ENCODE measurements around the gene ZNF768. TPM values are rescaled to one million over a fixed set of nuclear protein-coding genes. Genes with fewer than 3 reads are reported as not detected.
"Not testable (repeated sequence)": the region's sequence is repeated elsewhere in the genome, so short reads cannot be mapped to it uniquely, and the experiment has no call there.

ZNF768 gene
- total RNA-seq, 1 donor from 2014 or later = 45.6 TPM

DNA sequence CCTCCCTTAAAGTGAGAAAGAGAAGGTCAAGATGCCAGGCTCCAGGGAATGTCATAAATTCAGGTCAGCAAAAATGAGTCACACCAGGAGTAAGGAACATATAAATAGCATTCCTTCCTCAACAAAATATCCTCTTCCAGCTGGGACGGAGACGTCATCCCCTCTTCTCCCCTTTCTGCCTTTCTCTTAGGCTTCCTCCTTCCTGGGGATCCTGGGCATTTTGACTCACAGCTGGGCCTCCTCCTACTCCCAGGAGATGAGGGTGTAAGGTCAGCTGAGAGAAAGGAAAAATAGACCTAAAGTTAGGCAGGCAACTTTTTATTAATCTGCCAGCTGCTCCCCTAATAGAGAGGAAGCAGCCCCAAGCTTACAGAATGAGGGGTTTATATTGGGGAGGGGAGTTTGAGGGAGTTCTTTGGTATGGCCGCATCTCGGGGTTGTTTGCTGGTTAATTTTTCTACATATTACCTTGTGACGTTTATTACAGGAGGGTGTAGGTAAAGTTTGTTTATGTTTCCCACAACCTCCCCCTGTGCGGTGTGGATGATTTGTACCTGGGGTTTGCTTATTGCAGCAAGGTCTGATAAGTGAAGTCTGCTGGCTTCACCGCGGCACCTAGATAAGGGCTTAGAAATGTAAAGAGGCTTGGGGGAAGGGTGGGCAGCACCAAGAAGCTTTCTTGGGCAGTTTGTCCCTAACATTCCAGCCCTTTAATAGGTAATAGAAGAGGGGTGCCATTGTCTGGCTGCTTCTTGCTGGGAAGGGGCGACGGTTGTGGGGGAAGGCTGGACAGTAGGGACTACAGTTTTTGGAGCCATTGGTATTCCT is 15.3 kb upstream of the ZNF768 start:
- Mint-ChIP-seq H3K4me1 (ENCODE audit: low read depth, unreplicated experiment) (no peaks in the 10 kb centered on the region), H3K27me3 (ENCODE audit: unreplicated experiment) (peaks cover 3% of the 10 kb centered on the region), H3K27ac (ENCODE audit: unreplicated experiment) (no peak overlapping the region), H3K36me3 (ENCODE audit: unreplicated experiment) (no peaks in the 10 kb centered on the region), H3K9me3 (ENCODE audit: unreplicated experiment) (no peaks in the 10 kb centered on the region), H3K4me3 (ENCODE audit: unreplicated experiment) (no peak overlapping the region)
- TF ChIP-seq, protein P1, sequence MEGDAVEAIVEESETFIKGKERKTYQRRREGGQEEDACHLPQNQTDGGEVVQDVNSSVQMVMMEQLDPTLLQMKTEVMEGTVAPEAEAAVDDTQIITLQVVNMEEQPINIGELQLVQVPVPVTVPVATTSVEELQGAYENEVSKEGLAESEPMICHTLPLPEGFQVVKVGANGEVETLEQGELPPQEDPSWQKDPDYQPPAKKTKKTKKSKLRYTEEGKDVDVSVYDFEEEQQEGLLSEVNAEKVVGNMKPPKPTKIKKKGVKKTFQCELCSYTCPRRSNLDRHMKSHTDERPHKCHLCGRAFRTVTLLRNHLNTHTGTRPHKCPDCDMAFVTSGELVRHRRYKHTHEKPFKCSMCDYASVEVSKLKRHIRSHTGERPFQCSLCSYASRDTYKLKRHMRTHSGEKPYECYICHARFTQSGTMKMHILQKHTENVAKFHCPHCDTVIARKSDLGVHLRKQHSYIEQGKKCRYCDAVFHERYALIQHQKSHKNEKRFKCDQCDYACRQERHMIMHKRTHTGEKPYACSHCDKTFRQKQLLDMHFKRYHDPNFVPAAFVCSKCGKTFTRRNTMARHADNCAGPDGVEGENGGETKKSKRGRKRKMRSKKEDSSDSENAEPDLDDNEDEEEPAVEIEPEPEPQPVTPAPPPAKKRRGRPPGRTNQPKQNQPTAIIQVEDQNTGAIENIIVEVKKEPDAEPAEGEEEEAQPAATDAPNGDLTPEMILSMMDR (IDR thresholded peaks at IDR 0.05; ENCODE audit: partially characterized antibody, unreplicated experiment) = no peak
- no peak for DNase-seq

DNA sequence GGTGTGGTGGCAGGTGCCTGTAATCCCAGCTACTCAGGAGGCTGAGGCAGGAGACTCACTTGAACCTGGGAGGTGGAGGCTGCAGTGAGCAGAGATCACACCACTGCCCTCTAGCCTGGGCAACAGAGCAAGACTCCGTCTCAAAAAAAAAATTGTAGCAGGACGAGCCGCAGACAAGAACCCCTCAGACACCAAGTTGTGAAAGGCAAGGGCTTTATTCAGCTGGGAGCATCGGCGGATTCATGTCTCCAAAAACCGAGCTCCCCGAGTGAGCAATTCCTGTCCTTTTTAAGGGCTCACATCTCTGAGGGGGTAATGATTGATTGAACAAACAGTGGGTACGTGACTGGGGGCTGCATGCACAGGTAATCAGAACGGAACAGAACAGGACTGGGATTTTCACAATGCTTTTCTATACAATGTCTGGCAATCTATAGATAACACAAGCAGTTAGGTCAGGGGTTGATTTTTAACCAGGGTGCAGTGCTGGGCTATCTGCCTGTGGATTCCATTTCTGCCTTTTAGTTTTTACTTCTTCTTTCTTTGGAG is 14.6 kb upstream of the ZNF768 start:
- not testable (repeated sequence) for DNase-seq; H3K4me3 Mint-ChIP-seq (ENCODE audit: unreplicated experiment); H3K9me3 Mint-ChIP-seq (ENCODE audit: unreplicated experiment); H3K36me3 Mint-ChIP-seq (ENCODE audit: unreplicated experiment); H3K4me1 Mint-ChIP-seq (ENCODE audit: low read depth, unreplicated experiment); H3K27ac Mint-ChIP-seq (ENCODE audit: unreplicated experiment); H3K27me3 Mint-ChIP-seq (ENCODE audit: unreplicated experiment)

DNA sequence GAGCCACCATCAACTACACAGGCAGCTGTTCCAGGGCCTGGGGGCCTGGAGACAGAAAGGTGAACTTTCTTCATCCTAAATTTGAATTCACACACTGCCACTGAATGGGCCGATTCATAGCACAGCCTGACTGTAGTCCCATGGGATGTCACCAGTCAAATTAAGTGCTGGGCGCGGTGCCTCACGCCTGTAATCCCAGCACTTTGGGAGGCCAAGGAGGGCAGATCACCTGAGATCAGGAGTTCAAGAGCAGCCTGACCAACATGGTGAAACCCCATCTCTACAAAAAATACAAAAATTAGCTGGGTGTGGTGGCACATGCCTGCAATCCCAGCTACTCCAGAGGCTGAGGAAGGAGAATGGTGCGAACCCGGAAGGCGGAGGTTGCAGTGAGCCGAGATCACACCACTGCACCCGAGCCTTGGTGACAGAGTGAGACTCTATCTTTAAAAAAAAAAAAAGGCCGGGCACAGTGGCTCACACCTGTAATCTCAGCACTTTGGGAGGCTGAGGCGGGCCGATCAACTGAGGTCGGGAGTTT is 13.7 kb upstream of the ZNF768 start:
- not testable (repeated sequence) for H3K36me3 Mint-ChIP-seq (ENCODE audit: unreplicated experiment); H3K27ac Mint-ChIP-seq (ENCODE audit: unreplicated experiment); H3K4me3 Mint-ChIP-seq (ENCODE audit: unreplicated experiment); H3K27me3 Mint-ChIP-seq (ENCODE audit: unreplicated experiment); DNase-seq; H3K9me3 Mint-ChIP-seq (ENCODE audit: unreplicated experiment); H3K4me1 Mint-ChIP-seq (ENCODE audit: low read depth, unreplicated experiment)

GRCh38 chr16:30539000-30539964 is 12.9 kb upstream of the ZNF768 start:
- no peak overlapping the region for H3K27ac Mint-ChIP-seq (ENCODE audit: unreplicated experiment)
- H3K4me3 Mint-ChIP-seq (ENCODE audit: unreplicated experiment) = no peak overlapping the region
- H3K9me3 Mint-ChIP-seq (ENCODE audit: unreplicated experiment) = peaks cover 8% of the 10 kb centered on the region
- TF ChIP-seq, protein P1 (IDR thresholded peaks at IDR 0.05; ENCODE audit: partially characterized antibody, unreplicated experiment) = no peak
- H3K36me3 Mint-ChIP-seq (ENCODE audit: unreplicated experiment) = no peaks in the 10 kb centered on the region
- peaks cover 3% of the 10 kb centered on the region for H3K4me1 Mint-ChIP-seq (ENCODE audit: low read depth, unreplicated experiment)
- DNase-seq = no peak
- peaks cover 4% of the 10 kb centered on the region for H3K27me3 Mint-ChIP-seq (ENCODE audit: unreplicated experiment)

- not testable (repeated sequence) for H3K4me1 Mint-ChIP-seq (ENCODE audit: low read depth, unreplicated experiment)
Observed at GRCh38 chr16:30536391-30537024, 10.1 kb upstream of the ZNF768 start.

GRCh38 chr16:30535777-30536190 is 9.4 kb upstream of the ZNF768 start:
- peaks cover 4% of the 10 kb centered on the region for H3K27me3 Mint-ChIP-seq (ENCODE audit: unreplicated experiment)
- H3K4me1 Mint-ChIP-seq (ENCODE audit: low read depth, unreplicated experiment) = peaks cover 7% of the 10 kb centered on the region
- H3K9me3 Mint-ChIP-seq (ENCODE audit: unreplicated experiment) = peaks cover 12% of the 10 kb centered on the region
- H3K4me3 Mint-ChIP-seq (ENCODE audit: unreplicated experiment) = peak overlapping the region; percentile 98
- no peaks in the 10 kb centered on the region for H3K36me3 Mint-ChIP-seq (ENCODE audit: unreplicated experiment)
- DNase-seq = peak; percentile 78
- TF ChIP-seq, protein P1 (IDR thresholded peaks at IDR 0.05; ENCODE audit: partially characterized antibody, unreplicated experiment) = no peak
- peak overlapping the region; percentile 96 for H3K27ac Mint-ChIP-seq (ENCODE audit: unreplicated experiment)

More at GRCh38 chr16:30536391-30537024, 10.1 kb upstream of the ZNF768 start:
- H3K27me3 Mint-ChIP-seq (ENCODE audit: unreplicated experiment); H3K36me3 Mint-ChIP-seq (ENCODE audit: unreplicated experiment); H3K27ac Mint-ChIP-seq (ENCODE audit: unreplicated experiment); DNase-seq: not testable (repeated sequence)
- H3K9me3 Mint-ChIP-seq (ENCODE audit: unreplicated experiment) = peaks cover 12% of the 10 kb centered on the region
- peak overlapping the region; percentile 98 for H3K4me3 Mint-ChIP-seq (ENCODE audit: unreplicated experiment)
